Measurements from ENCODE around the gene ENTHD1. TPM values are rescaled to one million over a fixed set of nuclear protein-coding genes. Genes with fewer than 3 reads are reported as not detected.
"Not testable (repeated sequence)": the region's sequence is repeated elsewhere in the genome, so short reads cannot be mapped to it uniquely, and the experiment has no call there.

Gene ENTHD1
- total RNA-seq, 1 donor from 2014 or later: not detected

DNA sequence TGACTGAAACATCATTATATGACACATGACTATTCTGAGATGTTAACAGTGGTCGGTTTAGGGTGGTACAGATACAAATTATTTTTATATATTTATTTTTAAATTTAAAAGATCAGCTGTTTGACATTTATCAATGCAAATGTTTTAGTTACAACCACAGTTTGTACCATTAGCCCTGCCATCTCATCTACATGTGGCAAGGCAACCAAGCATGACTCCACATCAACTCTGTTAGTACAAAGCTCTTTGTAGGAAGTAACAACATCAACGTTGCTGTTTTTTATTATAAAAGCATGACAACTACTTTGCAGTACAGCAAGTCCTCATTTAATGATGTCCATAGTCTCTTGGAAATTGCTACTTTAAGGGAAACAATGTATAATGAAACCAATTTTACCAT, 40.8 kb downstream of the ENTHD1 start:
- Mint-ChIP-seq H3K27me3 (ENCODE audit: unreplicated experiment) (no peaks in the 10 kb centered on the region), H3K36me3 (ENCODE audit: low read depth, unreplicated experiment) (no peaks in the 10 kb centered on the region), H3K4me3 (ENCODE audit: unreplicated experiment) (no peak overlapping the region), H3K9me3 (ENCODE audit: unreplicated experiment) (no peaks in the 10 kb centered on the region), H3K4me1 (ENCODE audit: unreplicated experiment) (no peaks in the 10 kb centered on the region), H3K27ac (ENCODE audit: unreplicated experiment) (no peak overlapping the region)
- TF ChIP-seq, protein P1, sequence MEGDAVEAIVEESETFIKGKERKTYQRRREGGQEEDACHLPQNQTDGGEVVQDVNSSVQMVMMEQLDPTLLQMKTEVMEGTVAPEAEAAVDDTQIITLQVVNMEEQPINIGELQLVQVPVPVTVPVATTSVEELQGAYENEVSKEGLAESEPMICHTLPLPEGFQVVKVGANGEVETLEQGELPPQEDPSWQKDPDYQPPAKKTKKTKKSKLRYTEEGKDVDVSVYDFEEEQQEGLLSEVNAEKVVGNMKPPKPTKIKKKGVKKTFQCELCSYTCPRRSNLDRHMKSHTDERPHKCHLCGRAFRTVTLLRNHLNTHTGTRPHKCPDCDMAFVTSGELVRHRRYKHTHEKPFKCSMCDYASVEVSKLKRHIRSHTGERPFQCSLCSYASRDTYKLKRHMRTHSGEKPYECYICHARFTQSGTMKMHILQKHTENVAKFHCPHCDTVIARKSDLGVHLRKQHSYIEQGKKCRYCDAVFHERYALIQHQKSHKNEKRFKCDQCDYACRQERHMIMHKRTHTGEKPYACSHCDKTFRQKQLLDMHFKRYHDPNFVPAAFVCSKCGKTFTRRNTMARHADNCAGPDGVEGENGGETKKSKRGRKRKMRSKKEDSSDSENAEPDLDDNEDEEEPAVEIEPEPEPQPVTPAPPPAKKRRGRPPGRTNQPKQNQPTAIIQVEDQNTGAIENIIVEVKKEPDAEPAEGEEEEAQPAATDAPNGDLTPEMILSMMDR (IDR thresholded peaks at IDR 0.05; ENCODE audit: unreplicated experiment): no peak
- no peak for DNase-seq (ENCODE audit: low spot score)

DNA sequence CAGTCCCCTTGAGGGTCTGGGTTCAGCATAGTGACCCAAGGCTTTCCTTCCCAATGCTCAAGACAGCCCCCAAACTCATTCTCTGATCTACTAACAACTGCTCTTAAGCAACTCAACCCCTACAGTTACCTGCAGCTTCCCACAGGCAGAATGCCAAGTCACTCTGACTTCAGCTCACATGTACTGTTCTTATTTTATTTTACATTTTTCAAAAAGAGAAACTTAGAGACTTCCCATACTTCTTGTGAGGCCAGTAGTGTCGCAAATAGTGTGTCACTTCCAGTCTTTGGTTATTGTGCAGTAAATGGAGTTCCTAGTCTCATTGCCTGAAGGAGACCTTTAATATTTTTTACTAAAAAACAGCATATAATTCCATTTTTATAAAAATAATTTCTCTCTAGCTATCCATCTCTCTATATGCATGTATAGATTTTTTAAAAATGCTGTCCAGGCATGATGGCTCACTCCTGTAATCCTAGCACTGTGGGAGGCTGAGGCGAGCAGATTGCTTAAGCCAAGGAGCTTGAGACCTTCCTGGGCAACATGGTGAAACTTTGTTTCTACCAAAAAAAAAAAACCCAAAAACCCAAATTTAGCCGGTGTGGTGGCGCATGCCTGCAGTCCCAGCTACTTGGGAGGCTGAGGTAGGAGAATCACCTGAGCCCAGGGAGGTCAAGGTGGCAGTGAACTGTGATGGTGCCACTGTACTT, 41.8 kb downstream of the ENTHD1 start:
- Mint-ChIP-seq H3K27me3 (ENCODE audit: unreplicated experiment) (no peaks in the 10 kb centered on the region), H3K4me1 (ENCODE audit: unreplicated experiment) (no peaks in the 10 kb centered on the region), H3K9me3 (ENCODE audit: unreplicated experiment) (no peaks in the 10 kb centered on the region), H3K36me3 (ENCODE audit: low read depth, unreplicated experiment) (no peaks in the 10 kb centered on the region), H3K4me3 (ENCODE audit: unreplicated experiment) (no peak overlapping the region), H3K27ac (ENCODE audit: unreplicated experiment) (no peak overlapping the region)
- TF ChIP-seq, protein P1 (IDR thresholded peaks at IDR 0.05; ENCODE audit: unreplicated experiment): no peak
- no peak for DNase-seq (ENCODE audit: low spot score)

GRCh38 chr22:39847477-39847876, 46.1 kb downstream of the ENTHD1 start:
- Mint-ChIP-seq H3K4me3 (ENCODE audit: unreplicated experiment) (no peak overlapping the region), H3K36me3 (ENCODE audit: low read depth, unreplicated experiment) (no peaks in the 10 kb centered on the region), H3K4me1 (ENCODE audit: unreplicated experiment) (no peaks in the 10 kb centered on the region), H3K27me3 (ENCODE audit: unreplicated experiment) (no peaks in the 10 kb centered on the region), H3K27ac (ENCODE audit: unreplicated experiment) (no peak overlapping the region), H3K9me3 (ENCODE audit: unreplicated experiment) (no peaks in the 10 kb centered on the region)
- DNase-seq (ENCODE audit: low spot score): no peak
- TF ChIP-seq, protein P1 (IDR thresholded peaks at IDR 0.05; ENCODE audit: unreplicated experiment): no peak

- not testable (repeated sequence) for H3K4me1 Mint-ChIP-seq (ENCODE audit: unreplicated experiment); H3K4me3 Mint-ChIP-seq (ENCODE audit: unreplicated experiment); DNase-seq (ENCODE audit: low spot score); H3K27ac Mint-ChIP-seq (ENCODE audit: unreplicated experiment); H3K36me3 Mint-ChIP-seq (ENCODE audit: low read depth, unreplicated experiment); H3K9me3 Mint-ChIP-seq (ENCODE audit: unreplicated experiment); H3K27me3 Mint-ChIP-seq (ENCODE audit: unreplicated experiment)
Measured at GRCh38 chr22:39846539-39846938, 47.0 kb downstream of the ENTHD1 start.

DNA sequence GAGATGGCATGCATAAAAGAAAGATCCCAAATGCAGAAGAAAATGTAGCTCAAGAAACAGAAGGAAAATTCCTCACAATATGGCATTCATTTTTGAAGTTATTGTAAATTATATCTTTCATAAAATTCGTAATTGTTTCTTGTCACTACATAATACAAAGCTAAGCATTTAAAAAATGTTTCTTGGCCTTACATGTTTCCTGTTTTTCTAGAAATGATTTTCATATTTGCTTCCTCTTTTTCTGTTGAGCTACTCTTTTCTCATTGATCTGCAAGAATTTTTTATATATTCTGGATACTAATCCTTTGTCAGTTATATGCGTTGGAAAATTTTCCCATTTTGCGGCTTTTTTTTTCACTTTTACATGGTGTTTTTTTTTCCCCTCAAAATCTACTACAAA, 48.0 kb downstream of the ENTHD1 start:
- TF ChIP-seq, protein P1 (IDR thresholded peaks at IDR 0.05; ENCODE audit: unreplicated experiment): no peak
- Mint-ChIP-seq H3K27me3 (ENCODE audit: unreplicated experiment) (peaks cover 1% of the 10 kb centered on the region), H3K4me3 (ENCODE audit: unreplicated experiment) (no peak overlapping the region), H3K36me3 (ENCODE audit: low read depth, unreplicated experiment) (no peaks in the 10 kb centered on the region), H3K27ac (ENCODE audit: unreplicated experiment) (no peak overlapping the region), H3K9me3 (ENCODE audit: unreplicated experiment) (no peaks in the 10 kb centered on the region), H3K4me1 (ENCODE audit: unreplicated experiment) (no peaks in the 10 kb centered on the region)
- no peak for DNase-seq (ENCODE audit: low spot score)

All from endothelial cell (in vitro differentiated cells).